ENCODE data around the gene MINK1.

The MINK1 gene

GRCh38 chr17:4879601-4880000 lies 46.5 kb downstream of the MINK1 start:
- H3K4me3 ChIP-seq (ENCODE audit: low read length), result no peak overlapping the region
- H2AFZ ChIP-seq (ENCODE audit: low read depth, low read length), result no peak overlapping the region
- peaks cover 20% of the 10 kb centered on the region for H3K36me3 ChIP-seq (ENCODE audit: insufficient read depth, low read length)
- H3K9me3 ChIP-seq (ENCODE audit: low read length), result no peaks in the 10 kb centered on the region
- no peaks in the 10 kb centered on the region for H3K4me1 ChIP-seq (ENCODE audit: insufficient read depth, low read length)
- H3K27me3 ChIP-seq (ENCODE audit: insufficient read depth, low read length), result no peaks in the 10 kb centered on the region

- Histone ChIP-seq H3K27me3 (ENCODE audit: insufficient read depth, low read length) (no peaks in the 10 kb centered on the region), H3K9me3 (ENCODE audit: low read length) (no peaks in the 10 kb centered on the region), H2AFZ (ENCODE audit: low read depth, low read length) (no peak overlapping the region), H3K4me3 (ENCODE audit: low read length) (no peak overlapping the region), H3K36me3 (ENCODE audit: insufficient read depth, low read length) (peaks cover 27% of the 10 kb centered on the region), H3K4me1 (ENCODE audit: insufficient read depth, low read length) (no peaks in the 10 kb centered on the region)
Measured at GRCh38 chr17:4880857-4881256, 47.7 kb downstream of the MINK1 start.

GRCh38 chr17:4881761-4882555 lies 48.8 kb downstream of the MINK1 start:
- Histone ChIP-seq H3K4me1 (ENCODE audit: insufficient read depth, low read length) (no peaks in the 10 kb centered on the region), H3K4me3 (ENCODE audit: low read length) (no peak overlapping the region), H3K27me3 (ENCODE audit: insufficient read depth, low read length) (no peaks in the 10 kb centered on the region), H3K9me3 (ENCODE audit: low read length) (no peaks in the 10 kb centered on the region), H3K36me3 (ENCODE audit: insufficient read depth, low read length) (peaks cover 32% of the 10 kb centered on the region), H2AFZ (ENCODE audit: low read depth, low read length) (no peak overlapping the region)

- Histone ChIP-seq H2AFZ (ENCODE audit: low read depth, low read length) (no peak overlapping the region), H3K27me3 (ENCODE audit: insufficient read depth, low read length) (no peaks in the 10 kb centered on the region), H3K4me3 (ENCODE audit: low read length) (no peak overlapping the region), H3K36me3 (ENCODE audit: insufficient read depth, low read length) (peaks cover 33% of the 10 kb centered on the region), H3K4me1 (ENCODE audit: insufficient read depth, low read length) (no peaks in the 10 kb centered on the region), H3K9me3 (ENCODE audit: low read length) (no peaks in the 10 kb centered on the region)
Measured at GRCh38 chr17:4884489-4884888, 51.3 kb downstream of the MINK1 start.

GRCh38 chr17:4886830-4887229 lies 53.7 kb downstream of the MINK1 start:
- H3K27me3 ChIP-seq (ENCODE audit: insufficient read depth, low read length), result no peaks in the 10 kb centered on the region
- H2AFZ ChIP-seq (ENCODE audit: low read depth, low read length), result no peak overlapping the region
- H3K36me3 ChIP-seq (ENCODE audit: insufficient read depth, low read length), result peaks cover 45% of the 10 kb centered on the region
- H3K4me3 ChIP-seq (ENCODE audit: low read length), result no peak overlapping the region
- no peaks in the 10 kb centered on the region for H3K4me1 ChIP-seq (ENCODE audit: insufficient read depth, low read length)
- no peaks in the 10 kb centered on the region for H3K9me3 ChIP-seq (ENCODE audit: low read length)

GRCh38 chr17:4887581-4887980 lies 54.4 kb downstream of the MINK1 start:
- no peak overlapping the region for H3K4me3 ChIP-seq (ENCODE audit: low read length)
- H3K4me1 ChIP-seq (ENCODE audit: insufficient read depth, low read length), result no peaks in the 10 kb centered on the region
- H3K9me3 ChIP-seq (ENCODE audit: low read length), result no peaks in the 10 kb centered on the region
- H3K36me3 ChIP-seq (ENCODE audit: insufficient read depth, low read length), result peaks cover 41% of the 10 kb centered on the region
- no peaks in the 10 kb centered on the region for H3K27me3 ChIP-seq (ENCODE audit: insufficient read depth, low read length)
- no peak overlapping the region for H2AFZ ChIP-seq (ENCODE audit: low read depth, low read length)

GRCh38 chr17:4891411-4892410 lies 58.6 kb downstream of the MINK1 start:
- Histone ChIP-seq H3K9me3 (ENCODE audit: low read length) (no peaks in the 10 kb centered on the region), H3K27me3 (ENCODE audit: insufficient read depth, low read length) (no peaks in the 10 kb centered on the region), H3K36me3 (ENCODE audit: insufficient read depth, low read length) (peaks cover 67% of the 10 kb centered on the region), H3K4me3 (ENCODE audit: low read length) (no peak overlapping the region), H2AFZ (ENCODE audit: low read depth, low read length) (no peak overlapping the region), H3K4me1 (ENCODE audit: insufficient read depth, low read length) (no peaks in the 10 kb centered on the region)

- H2AFZ ChIP-seq (ENCODE audit: low read depth, low read length), result no peak overlapping the region
- H3K4me3 ChIP-seq (ENCODE audit: low read length), result no peak overlapping the region
- no peaks in the 10 kb centered on the region for H3K27me3 ChIP-seq (ENCODE audit: insufficient read depth, low read length)
- no peaks in the 10 kb centered on the region for H3K9me3 ChIP-seq (ENCODE audit: low read length)
- H3K4me1 ChIP-seq (ENCODE audit: insufficient read depth, low read length), result no peaks in the 10 kb centered on the region
- H3K36me3 ChIP-seq (ENCODE audit: insufficient read depth, low read length), result peaks cover 65% of the 10 kb centered on the region
Measured at GRCh38 chr17:4892499-4893221, 59.5 kb downstream of the MINK1 start.

- Histone ChIP-seq H3K9me3 (ENCODE audit: low read length) (no peaks in the 10 kb centered on the region), H3K36me3 (ENCODE audit: insufficient read depth, low read length) (peaks cover 65% of the 10 kb centered on the region), H3K27me3 (ENCODE audit: insufficient read depth, low read length) (no peaks in the 10 kb centered on the region), H3K4me1 (ENCODE audit: insufficient read depth, low read length) (no peaks in the 10 kb centered on the region), H3K4me3 (ENCODE audit: low read length) (no peak overlapping the region), H2AFZ (ENCODE audit: low read depth, low read length) (no peak overlapping the region)
Measured at GRCh38 chr17:4893272-4893671, 60.1 kb downstream of the MINK1 start.

- no peak overlapping the region for H2AFZ ChIP-seq (ENCODE audit: low read depth, low read length)
- no peaks in the 10 kb centered on the region for H3K9me3 ChIP-seq (ENCODE audit: low read length)
- no peaks in the 10 kb centered on the region for H3K27me3 ChIP-seq (ENCODE audit: insufficient read depth, low read length)
- H3K4me3 ChIP-seq (ENCODE audit: low read length), result no peak overlapping the region
- H3K36me3 ChIP-seq (ENCODE audit: insufficient read depth, low read length), result peaks cover 66% of the 10 kb centered on the region
- H3K4me1 ChIP-seq (ENCODE audit: insufficient read depth, low read length), result no peaks in the 10 kb centered on the region
Measured at GRCh38 chr17:4893721-4894560, 60.8 kb downstream of the MINK1 start.

- Histone ChIP-seq H3K4me1 (ENCODE audit: insufficient read depth, low read length) (no peaks in the 10 kb centered on the region), H3K36me3 (ENCODE audit: insufficient read depth, low read length) (peaks cover 67% of the 10 kb centered on the region)
Measured at GRCh38 chr17:4895121-4895520, 62.0 kb downstream of the MINK1 start.

GRCh38 chr17:4895657-4896331 lies 62.7 kb downstream of the MINK1 start:
- peaks cover 10% of the 10 kb centered on the region for H3K9me3 ChIP-seq (ENCODE audit: low read length)
- no peak overlapping the region for H3K4me3 ChIP-seq (ENCODE audit: low read length)
- H3K36me3 ChIP-seq (ENCODE audit: insufficient read depth, low read length), result peaks cover 60% of the 10 kb centered on the region
- no peak overlapping the region for H2AFZ ChIP-seq (ENCODE audit: low read depth, low read length)
- no peaks in the 10 kb centered on the region for H3K4me1 ChIP-seq (ENCODE audit: insufficient read depth, low read length)
- H3K27me3 ChIP-seq (ENCODE audit: insufficient read depth, low read length), result no peaks in the 10 kb centered on the region

More at GRCh38 chr17:4895121-4895520, 62.0 kb downstream of the MINK1 start:
- no peak overlapping the region for H3K4me3 ChIP-seq (ENCODE audit: low read length)
- H3K9me3 ChIP-seq (ENCODE audit: low read length), result peaks cover 7% of the 10 kb centered on the region
- no peaks in the 10 kb centered on the region for H3K27me3 ChIP-seq (ENCODE audit: insufficient read depth, low read length)
- no peak overlapping the region for H2AFZ ChIP-seq (ENCODE audit: low read depth, low read length)

Measured in neuron (in vitro differentiated cells).